ENCODE measurements around the gene GFPT2.

Gene GFPT2

DNA sequence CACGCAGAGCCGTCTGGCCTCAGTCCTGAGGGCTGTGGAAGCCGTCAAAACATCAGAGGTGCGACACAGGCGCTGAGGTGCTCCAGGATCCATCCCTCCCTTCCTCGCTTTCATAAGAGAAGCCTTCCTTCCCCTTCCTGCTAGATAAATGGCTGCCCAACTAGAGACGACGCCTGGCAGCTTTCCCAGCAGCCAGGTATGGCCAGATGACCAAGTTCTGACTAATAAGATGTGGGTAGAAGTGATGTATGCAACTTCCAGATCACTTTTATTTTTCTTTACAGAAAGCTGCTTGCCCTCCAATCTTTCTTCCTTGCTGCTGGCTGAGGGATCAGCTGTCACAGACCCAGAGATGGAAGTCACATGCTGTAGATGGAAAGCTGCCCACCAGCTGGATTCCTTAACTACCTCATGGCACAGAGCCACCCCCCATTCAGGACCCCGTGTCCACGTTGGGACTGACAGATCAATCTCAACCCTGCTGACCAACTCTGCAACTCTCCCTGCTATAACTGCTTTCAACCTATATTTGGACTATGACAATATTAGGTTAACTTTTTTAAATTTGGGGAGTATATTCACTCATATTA lies 70.0 kb downstream of the GFPT2 start:
- no peak for DNase-seq (ENCODE audit: low read depth)

DNA sequence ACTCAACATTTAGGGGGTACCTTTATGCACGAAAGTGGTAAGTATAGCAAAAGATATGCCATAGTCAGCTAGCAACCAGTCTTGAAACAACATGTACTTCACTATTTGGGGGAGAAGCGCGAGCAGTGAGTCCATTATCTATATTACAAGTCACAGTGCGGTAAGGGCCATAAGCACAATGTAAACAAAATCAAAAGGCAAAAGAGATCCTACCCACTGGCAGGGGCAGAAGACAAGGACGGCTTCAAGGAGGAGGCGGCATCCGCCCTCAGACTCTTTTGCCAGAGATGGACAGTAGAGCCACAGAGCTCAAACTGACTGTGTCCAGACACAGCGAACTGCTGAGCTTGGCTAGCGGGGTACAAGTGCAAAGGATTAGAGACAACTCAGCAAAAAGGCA lies 70.9 kb downstream of the GFPT2 start:
- no peak for DNase-seq (ENCODE audit: low read depth)

DNA sequence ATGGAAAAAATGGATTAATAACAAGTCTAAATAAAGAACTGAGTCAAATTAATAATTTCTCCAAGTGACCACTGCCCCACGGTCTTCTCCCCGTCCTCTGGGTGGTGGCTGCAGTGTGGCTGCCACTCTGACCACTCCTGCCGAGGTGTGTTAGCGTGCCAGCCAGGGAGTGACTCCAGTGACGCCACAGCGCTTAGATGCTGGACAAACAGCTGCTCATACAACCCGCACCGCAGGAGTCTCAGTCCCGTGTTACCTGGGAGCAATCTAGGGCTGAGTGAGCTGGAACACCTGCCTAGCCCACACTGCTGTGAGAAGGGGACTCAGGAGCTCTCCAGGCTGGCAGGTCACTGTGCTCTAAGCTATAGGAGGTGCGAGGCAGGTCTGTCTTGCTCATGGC lies 71.4 kb downstream of the GFPT2 start:
- no peak for DNase-seq (ENCODE audit: low read depth)

DNA sequence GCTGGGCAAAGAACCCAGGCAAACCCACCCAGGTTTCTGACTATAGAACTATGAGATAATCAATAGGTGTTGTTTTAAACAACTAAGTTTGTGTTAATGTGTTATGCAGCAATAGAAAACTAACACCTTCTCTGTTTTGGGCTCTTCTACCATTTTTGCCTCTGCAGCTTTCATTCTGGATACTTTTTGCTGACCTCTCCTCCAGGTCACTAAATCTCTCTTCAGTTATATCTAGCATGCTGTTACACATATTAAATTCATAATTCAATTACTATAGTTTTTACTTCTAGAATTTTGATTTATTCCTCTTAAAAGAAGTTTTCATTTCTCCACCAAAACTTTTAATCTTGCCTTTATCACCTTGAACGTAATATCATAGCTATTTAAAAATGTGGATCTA lies 78.4 kb downstream of the GFPT2 start:
- no peak for DNase-seq (ENCODE audit: low read depth)

DNA sequence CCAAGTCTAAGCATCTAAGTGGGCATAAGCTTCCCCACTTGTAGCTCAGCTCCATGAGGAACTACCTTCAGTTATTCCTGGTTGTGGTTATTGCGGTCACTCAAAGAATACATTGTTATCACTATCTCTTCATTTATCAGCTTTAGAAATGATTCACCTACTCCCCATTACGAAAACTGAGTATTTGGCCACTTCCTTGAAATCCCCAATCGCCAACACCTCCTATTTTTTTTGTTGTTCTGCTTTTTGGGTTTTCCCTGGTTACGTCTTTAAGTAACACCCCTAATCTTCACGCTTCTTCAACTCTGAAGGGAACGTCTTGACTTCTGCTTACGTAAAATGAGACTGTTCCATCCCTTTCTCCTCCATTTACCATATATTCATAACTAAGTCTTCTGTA lies 81.9 kb downstream of the GFPT2 start:
- DNase-seq (ENCODE audit: low read depth) = no peak

DNA sequence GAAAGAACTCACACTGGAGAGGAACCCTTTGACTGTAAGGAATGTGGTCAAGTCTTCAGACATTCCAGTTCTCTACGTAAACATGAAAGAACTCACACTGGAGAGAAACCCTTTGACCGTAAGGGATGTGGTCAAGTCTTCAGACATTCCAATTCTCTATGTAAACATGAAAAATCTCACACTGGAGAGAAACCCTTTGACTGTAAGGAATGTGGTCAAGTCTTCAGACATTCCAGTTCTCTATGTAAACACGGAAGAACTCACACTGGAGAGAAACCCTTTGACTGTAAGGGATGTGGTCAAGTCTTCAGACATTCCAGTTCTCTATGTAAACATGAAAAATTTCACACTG lies 93.9 kb downstream of the GFPT2 start:
- DNase-seq (ENCODE audit: low read depth) = no peak

DNA sequence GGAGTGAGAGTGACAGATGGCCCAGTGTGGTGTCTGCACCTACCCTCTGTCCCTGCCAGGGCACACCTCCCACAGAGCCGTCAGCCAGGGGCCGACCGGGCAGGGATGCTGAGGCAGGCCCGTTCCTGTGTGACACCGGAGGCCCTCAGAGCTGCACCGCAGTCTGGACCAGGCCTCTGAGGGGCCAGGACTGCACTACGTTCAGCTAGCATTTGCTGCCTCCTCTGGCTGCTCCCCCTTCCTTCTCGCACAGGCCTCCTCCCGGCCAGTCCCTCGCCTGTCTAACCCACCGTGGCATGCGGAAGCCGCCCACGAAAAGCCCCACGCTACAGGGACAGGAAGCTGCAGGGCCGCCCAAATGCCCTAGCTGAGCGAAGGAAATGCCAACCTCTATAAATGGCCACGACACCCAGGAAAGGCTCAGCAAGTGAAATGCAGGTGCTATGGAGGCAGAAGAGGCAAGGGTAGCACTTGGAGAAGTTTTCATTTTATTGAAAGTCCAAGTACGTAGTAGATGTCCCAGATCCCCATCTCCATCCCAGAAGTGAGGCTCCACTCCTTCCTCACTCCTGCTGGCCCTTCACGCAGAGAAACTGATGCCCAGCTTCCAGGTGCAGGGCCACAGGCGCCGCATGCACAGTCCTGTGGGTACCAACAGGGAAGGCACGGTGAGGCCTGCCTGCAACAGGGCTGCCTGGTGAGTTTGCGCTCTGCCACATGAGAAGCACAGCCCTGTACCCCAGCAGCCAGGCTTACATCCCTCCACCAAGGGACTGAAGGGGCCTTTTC lies 99.9 kb downstream of the GFPT2 start:
- DNase-seq (ENCODE audit: low read depth) = no peak

DNA sequence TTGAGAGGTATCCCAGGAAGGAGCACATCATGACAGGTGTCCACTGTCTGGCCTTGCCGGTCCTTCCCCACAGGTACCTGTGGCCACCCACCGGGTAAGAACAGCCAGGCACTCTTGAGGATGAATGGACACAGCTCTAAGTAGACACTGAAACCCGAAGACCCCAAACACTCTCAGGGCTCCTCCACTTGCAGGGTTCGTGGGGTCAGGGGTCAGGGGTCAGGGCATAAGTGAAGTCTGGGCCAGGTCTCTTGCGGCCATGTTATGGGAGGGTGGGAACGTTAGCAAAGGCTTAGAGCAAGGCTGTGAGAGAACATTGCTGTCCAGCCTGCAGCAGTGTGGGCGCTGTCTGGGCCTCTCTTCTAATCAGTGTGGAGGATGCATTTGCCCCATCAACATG lies 101.2 kb downstream of the GFPT2 start:
- no peak for DNase-seq (ENCODE audit: low read depth)

DNA sequence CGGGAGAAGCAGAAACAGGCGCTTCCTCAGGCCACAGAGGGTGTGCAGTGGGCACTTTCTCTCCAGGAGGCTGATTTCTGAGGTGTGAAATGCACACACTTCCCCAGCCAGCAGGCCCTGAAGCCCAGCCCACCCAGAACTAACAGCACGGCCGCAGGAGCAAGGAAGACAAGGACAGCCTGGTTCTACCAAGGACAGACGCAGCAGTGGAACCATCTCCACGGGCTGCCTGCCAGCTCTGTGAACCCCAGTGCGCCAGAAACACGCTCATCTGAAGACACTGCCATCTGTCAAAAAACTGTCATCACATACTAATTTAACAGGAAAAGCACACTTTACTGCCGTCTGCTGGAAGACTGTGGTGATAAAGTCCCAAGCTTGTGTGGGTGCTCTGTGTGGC lies 102.0 kb downstream of the GFPT2 start:
- DNase-seq (ENCODE audit: low read depth) = no peak

Data from activated T-cell treated with anti-CD3 and anti-CD28 coated beads for 24 hours (primary cell).